HL-60 (cell line): ENCODE results near the gene SMG7.

Source experiments
- GABPA ChIP-seq: IDR thresholded peaks from 2 replicates; pipeline ENCODE4 v1.6.1; 2012; ENCODE audit warnings: low read depth
- POLR2AphosphoS5 ChIP-seq: IDR thresholded peaks from 2 replicates; pipeline ENCODE4 v1.6.1; 2012; ENCODE audit warnings: low read depth
- SPI1 ChIP-seq: IDR thresholded peaks from 2 replicates; pipeline ENCODE4 v1.6.1; 2012; ENCODE audit warnings: low read depth, mild to moderate bottlenecking, borderline replicate concordance
- TF ChIP-seq, protein P1 (sequence below): IDR thresholded peaks from one replicate; pipeline ENCODE4 v1.5.1; 2011; ENCODE audit warnings: low read length, control low read depth, inconsistent platforms; ENCODE audit not compliant: insufficient read depth
- TF ChIP-seq, protein P2 (sequence below): IDR thresholded peaks from 2 replicates; pipeline ENCODE4 v1.6.1; 2012; ENCODE audit warnings: low read depth; ENCODE audit not compliant: insufficient replicate concordance

- TF ChIP-seq GABPA (no peak), POLR2AphosphoS5 (no peak), SPI1 (no peak)
- TF ChIP-seq, protein P1, sequence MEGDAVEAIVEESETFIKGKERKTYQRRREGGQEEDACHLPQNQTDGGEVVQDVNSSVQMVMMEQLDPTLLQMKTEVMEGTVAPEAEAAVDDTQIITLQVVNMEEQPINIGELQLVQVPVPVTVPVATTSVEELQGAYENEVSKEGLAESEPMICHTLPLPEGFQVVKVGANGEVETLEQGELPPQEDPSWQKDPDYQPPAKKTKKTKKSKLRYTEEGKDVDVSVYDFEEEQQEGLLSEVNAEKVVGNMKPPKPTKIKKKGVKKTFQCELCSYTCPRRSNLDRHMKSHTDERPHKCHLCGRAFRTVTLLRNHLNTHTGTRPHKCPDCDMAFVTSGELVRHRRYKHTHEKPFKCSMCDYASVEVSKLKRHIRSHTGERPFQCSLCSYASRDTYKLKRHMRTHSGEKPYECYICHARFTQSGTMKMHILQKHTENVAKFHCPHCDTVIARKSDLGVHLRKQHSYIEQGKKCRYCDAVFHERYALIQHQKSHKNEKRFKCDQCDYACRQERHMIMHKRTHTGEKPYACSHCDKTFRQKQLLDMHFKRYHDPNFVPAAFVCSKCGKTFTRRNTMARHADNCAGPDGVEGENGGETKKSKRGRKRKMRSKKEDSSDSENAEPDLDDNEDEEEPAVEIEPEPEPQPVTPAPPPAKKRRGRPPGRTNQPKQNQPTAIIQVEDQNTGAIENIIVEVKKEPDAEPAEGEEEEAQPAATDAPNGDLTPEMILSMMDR = no peak
- TF ChIP-seq, protein P2, sequence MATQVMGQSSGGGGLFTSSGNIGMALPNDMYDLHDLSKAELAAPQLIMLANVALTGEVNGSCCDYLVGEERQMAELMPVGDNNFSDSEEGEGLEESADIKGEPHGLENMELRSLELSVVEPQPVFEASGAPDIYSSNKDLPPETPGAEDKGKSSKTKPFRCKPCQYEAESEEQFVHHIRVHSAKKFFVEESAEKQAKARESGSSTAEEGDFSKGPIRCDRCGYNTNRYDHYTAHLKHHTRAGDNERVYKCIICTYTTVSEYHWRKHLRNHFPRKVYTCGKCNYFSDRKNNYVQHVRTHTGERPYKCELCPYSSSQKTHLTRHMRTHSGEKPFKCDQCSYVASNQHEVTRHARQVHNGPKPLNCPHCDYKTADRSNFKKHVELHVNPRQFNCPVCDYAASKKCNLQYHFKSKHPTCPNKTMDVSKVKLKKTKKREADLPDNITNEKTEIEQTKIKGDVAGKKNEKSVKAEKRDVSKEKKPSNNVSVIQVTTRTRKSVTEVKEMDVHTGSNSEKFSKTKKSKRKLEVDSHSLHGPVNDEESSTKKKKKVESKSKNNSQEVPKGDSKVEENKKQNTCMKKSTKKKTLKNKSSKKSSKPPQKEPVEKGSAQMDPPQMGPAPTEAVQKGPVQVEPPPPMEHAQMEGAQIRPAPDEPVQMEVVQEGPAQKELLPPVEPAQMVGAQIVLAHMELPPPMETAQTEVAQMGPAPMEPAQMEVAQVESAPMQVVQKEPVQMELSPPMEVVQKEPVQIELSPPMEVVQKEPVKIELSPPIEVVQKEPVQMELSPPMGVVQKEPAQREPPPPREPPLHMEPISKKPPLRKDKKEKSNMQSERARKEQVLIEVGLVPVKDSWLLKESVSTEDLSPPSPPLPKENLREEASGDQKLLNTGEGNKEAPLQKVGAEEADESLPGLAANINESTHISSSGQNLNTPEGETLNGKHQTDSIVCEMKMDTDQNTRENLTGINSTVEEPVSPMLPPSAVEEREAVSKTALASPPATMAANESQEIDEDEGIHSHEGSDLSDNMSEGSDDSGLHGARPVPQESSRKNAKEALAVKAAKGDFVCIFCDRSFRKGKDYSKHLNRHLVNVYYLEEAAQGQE = no peak
Measured at GRCh38 chr1:183588827-183589226, 116.5 kb downstream of the SMG7 start.
